ENCODE results near the gene HTR6. TPM values are rescaled to one million over a fixed set of nuclear protein-coding genes. Genes with fewer than 3 reads are reported as not detected.
"Not testable (repeated sequence)": the region's sequence is repeated elsewhere in the genome, so short reads cannot be mapped to it uniquely, and the experiment has no call there.

HTR6 gene
- total RNA-seq, 1 donor from 2014 or later, result not detected

DNA sequence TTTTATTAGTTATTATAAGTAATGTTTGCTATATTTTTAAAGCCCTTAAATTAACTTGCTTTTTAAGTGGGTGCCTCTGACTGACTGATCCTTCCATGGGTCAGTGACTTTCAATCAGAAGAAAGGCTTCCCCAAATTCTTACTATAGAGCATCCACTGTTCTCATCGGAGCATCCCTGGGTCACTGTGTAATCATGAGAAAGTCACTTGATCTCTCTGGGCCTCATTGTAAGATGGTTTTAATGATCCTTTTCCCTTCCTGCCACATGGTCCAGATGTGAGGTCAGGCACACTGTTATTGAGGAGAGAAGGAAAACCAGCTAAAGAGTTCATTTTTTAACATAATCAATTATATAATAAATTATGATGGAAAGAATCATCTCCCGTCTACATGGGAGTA lies 31.6 kb upstream of the HTR6 start:
- no peaks in the 10 kb centered on the region for H3K9me3 ChIP-seq
- H3K27ac ChIP-seq, result no peak overlapping the region
- TF ChIP-seq, protein P1, sequence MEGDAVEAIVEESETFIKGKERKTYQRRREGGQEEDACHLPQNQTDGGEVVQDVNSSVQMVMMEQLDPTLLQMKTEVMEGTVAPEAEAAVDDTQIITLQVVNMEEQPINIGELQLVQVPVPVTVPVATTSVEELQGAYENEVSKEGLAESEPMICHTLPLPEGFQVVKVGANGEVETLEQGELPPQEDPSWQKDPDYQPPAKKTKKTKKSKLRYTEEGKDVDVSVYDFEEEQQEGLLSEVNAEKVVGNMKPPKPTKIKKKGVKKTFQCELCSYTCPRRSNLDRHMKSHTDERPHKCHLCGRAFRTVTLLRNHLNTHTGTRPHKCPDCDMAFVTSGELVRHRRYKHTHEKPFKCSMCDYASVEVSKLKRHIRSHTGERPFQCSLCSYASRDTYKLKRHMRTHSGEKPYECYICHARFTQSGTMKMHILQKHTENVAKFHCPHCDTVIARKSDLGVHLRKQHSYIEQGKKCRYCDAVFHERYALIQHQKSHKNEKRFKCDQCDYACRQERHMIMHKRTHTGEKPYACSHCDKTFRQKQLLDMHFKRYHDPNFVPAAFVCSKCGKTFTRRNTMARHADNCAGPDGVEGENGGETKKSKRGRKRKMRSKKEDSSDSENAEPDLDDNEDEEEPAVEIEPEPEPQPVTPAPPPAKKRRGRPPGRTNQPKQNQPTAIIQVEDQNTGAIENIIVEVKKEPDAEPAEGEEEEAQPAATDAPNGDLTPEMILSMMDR (IDR thresholded peaks at IDR 0.05), result no peak
- H3K4me3 ChIP-seq, result no peak overlapping the region
- intact Hi-C loops (cut with DNase I), result no loop called here
- peaks cover 2 to 17% of the 10 kb centered on the region in 2 donors for H3K4me1 ChIP-seq
- no peaks in the 10 kb centered on the region for H3K27me3 ChIP-seq
- DNase-seq (ENCODE audit: low spot score in 2 of 2), result no peak
- H3K36me3 ChIP-seq, result no peaks in the 10 kb centered on the region

DNA sequence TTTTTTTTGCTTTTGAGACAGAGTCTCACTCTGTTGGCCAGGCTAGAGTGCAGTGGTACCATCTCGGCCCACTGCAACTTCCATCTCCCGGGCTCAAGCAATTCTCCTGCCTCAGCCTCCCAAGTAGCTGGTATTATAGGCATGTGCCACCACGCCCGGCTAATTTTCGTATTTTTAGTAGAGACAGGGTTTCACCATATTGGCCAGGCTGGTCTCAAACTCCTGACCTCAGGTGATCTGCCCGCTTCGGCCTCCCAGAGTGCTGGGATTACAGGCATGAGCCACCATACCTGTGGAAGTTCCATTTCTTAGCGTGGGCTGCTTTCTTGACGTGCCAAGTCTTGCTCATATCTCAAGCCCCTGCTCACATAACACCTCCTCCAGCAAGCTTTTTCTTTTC lies 29.6 kb upstream of the HTR6 start:
- H3K4me1 ChIP-seq; H3K9me3 ChIP-seq; H3K27me3 ChIP-seq; H3K36me3 ChIP-seq; intact Hi-C loops (cut with DNase I); H3K4me3 ChIP-seq; DNase-seq (ENCODE audit: low spot score in 2 of 2): not testable (repeated sequence)
- H3K27ac ChIP-seq, result peak overlapping the region; percentile 61 to 63

DNA sequence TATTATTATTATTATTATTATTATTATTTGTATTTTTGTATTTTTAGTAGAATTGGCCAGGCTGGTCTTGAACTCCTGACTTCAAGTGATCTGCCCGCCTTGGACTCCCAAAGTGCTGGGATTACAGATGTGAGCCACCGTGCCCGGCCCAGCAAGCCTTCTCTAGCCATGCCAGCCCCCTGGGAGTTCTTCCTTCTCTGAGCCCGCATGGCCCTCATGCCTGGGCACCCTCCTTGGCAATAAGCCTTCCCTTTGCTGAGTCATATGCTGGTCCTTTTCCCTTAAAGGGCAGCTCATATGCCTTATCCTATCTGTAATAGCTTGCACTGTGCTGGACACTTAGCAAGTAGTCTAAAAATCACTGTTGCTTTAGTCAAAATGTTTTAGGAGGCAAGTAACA lies 29.0 kb upstream of the HTR6 start:
- H3K36me3 ChIP-seq, result no peaks in the 10 kb centered on the region
- DNase-seq (ENCODE audit: low spot score in 2 of 2), result peak in 1 of 2 donors; percentile 89
- TF ChIP-seq, protein P1 (IDR thresholded peaks at IDR 0.05), result no peak
- H3K27me3 ChIP-seq, result no peaks in the 10 kb centered on the region
- H3K9me3 ChIP-seq, result no peaks in the 10 kb centered on the region
- peak overlapping the region; percentile 61 to 63 for H3K27ac ChIP-seq
- H3K4me3 ChIP-seq, result no peak overlapping the region
- intact Hi-C loops (cut with DNase I), result no loop called here
- H3K4me1 ChIP-seq, result peaks cover 0 to 11% of the 10 kb centered on the region in 2 donors

DNA sequence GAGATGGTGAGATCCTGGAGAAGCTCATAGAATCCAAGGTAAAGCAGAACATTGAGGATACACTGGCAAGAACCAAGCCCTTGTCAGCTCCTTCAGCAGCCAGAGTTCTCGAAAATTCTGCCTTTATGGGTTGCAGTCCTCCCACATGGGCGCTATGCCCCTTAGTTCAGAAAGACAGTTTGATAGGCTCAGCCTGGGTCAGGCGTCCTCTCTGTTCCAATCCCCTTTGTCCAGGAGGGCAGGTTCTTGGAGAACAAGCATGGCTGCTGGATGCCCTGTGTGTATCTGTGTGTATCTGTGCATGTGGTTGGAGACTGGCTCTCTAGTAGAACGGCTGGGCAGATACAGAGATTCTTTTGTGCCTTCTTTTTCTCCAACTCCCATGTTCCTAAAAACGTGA lies 28.6 kb upstream of the HTR6 start:
- TF ChIP-seq, protein P1 (IDR thresholded peaks at IDR 0.05), result no peak
- no peaks in the 10 kb centered on the region for H3K36me3 ChIP-seq
- no peaks in the 10 kb centered on the region for H3K9me3 ChIP-seq
- peaks cover 0 to 14% of the 10 kb centered on the region in 2 donors for H3K4me1 ChIP-seq
- H3K4me3 ChIP-seq, result no peak overlapping the region
- H3K27ac ChIP-seq, result peak overlapping the region; percentile 61 to 63
- H3K27me3 ChIP-seq, result no peaks in the 10 kb centered on the region
- intact Hi-C loops (cut with DNase I), result no loop called here
- no peak for DNase-seq (ENCODE audit: low spot score in 2 of 2)

DNA sequence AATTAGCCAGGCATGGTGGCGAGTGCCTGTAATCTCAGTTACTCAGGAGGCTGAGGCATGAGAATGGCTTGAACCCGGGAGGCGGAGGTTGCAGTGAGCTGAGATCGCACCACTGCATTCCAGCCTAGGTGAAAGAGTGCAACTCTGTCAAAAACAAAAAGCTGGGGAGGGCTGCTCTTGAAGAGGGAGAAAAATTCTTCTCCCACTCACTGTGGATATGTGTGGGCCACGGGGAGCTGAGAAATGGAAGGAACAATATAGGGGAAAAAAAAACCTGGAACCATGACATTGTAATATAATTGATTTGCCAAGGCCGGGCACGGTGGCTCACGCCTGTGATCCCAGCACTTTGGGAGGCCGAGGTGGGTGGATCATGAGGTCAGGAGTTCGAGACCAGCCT lies 27.9 kb upstream of the HTR6 start:
- H3K27ac ChIP-seq; H3K36me3 ChIP-seq; H3K4me3 ChIP-seq; DNase-seq (ENCODE audit: low spot score in 2 of 2); H3K27me3 ChIP-seq; intact Hi-C loops (cut with DNase I); H3K9me3 ChIP-seq: not testable (repeated sequence)
- H3K4me1 ChIP-seq, result peaks cover 0 to 14% of the 10 kb centered on the region in 2 donors

DNA sequence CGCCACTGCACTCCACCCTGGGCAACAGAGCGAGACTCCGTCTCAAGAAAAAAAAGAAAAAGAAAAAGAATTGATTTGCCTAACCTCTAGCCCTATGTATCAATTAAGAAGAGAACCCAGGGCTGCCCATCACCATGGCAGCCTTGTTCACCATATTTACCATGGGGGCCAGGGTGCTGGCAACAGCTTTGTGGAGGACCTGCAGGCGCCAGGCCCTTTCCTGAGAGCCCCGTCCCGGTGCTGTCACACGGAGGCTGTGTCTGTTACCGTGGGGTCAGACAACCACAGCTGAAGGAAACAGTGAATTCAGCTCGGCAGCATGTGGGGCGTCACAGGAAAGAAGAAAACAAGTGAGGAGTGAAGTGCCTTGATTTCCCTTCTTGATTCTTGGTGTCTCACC lies 27.1 kb upstream of the HTR6 start:
- intact Hi-C loops (cut with DNase I), result no loop called here
- peaks cover 0 to 14% of the 10 kb centered on the region in 2 donors for H3K4me1 ChIP-seq
- no peaks in the 10 kb centered on the region for H3K36me3 ChIP-seq
- DNase-seq (ENCODE audit: low spot score in 2 of 2), result no peak
- TF ChIP-seq, protein P1 (IDR thresholded peaks at IDR 0.05), result no peak
- no peak overlapping the region for H3K4me3 ChIP-seq
- H3K27ac ChIP-seq, result no peak overlapping the region
- H3K27me3 ChIP-seq, result no peaks in the 10 kb centered on the region
- no peaks in the 10 kb centered on the region for H3K9me3 ChIP-seq

DNA sequence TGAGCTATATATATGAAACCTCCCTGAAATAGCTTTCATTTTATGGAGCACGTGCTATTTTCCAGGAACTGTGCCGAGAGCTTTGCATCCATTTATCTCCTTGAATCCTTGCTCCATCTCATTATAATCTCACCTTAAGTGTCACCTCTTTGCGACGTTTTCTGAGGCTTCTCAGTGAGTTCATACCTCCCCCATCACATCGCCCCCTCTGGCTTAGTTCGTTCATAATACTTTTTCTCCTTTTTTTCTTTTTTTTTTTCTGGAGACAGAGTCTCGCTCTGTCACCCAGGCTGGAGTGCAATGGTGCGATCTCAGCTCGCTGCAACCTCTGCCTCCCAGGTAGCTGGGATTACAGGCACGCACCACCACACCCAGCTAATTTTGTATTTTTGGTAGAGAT lies 25.4 kb upstream of the HTR6 start:
- H3K9me3 ChIP-seq; H3K36me3 ChIP-seq; intact Hi-C loops (cut with DNase I); H3K27me3 ChIP-seq; H3K4me3 ChIP-seq; DNase-seq (ENCODE audit: low spot score in 2 of 2); H3K27ac ChIP-seq: not testable (repeated sequence)
- peaks cover 0 to 18% of the 10 kb centered on the region in 2 donors for H3K4me1 ChIP-seq

All from ascending aorta (tissue), 2 donors.